ENCODE data around the gene PSMA6.

GRCh38 chr14:35346738-35347322, 54.6 kb downstream of the PSMA6 start:
- TF ChIP-seq YY1 (tag by site-specific recombination; IDR thresholded peaks at IDR 0.05): no peak
- no peak for TF ChIP-seq ZNF664 (tag by site-specific recombination; IDR thresholded peaks at IDR 0.05)
- TF ChIP-seq ZNF148 (tag by site-specific recombination; IDR thresholded peaks at IDR 0.05; ENCODE audit: borderline replicate concordance): no peak
- no peak for TF ChIP-seq ZNF211 (tag by site-specific recombination; IDR thresholded peaks at IDR 0.05; ENCODE audit: low read depth)
- no peak for TF ChIP-seq ZEB2 (tag by site-specific recombination; IDR thresholded peaks at IDR 0.05)
- no peak for TF ChIP-seq ELK4 (IDR thresholded peaks at IDR 0.05; ENCODE audit: borderline replicate concordance, low read depth, low read length)
- TF ChIP-seq CTCF (tag by site-specific recombination; IDR thresholded peaks at IDR 0.05): no peak
- TF ChIP-seq ZNF184 (tag by site-specific recombination; IDR thresholded peaks at IDR 0.05): no peak
- TF ChIP-seq ZSCAN5A (tag by site-specific recombination; IDR thresholded peaks at IDR 0.05): no peak
